Colonic mucosa (tissue), 4 donors: ENCODE results near the gene CAPN15. TPM values are rescaled to one million over a fixed set of nuclear protein-coding genes. Genes with fewer than 3 reads are reported as not detected.

Source experiments
- DNase-seq: peaks from one replicate; pipeline ENCODE4 v3.0.0-alpha.2; 2020
- H3K27ac ChIP-seq: fragments of 200-600 bp; one replicate; pipeline ENCODE4 v1.8.0; 2021
- H3K27me3 ChIP-seq: fragments of 200-600 bp; one replicate; pipeline ENCODE4 v1.8.0; 2021
- H3K36me3 ChIP-seq: fragments of 200-600 bp; one replicate; pipeline ENCODE4 v1.8.0; 2021
- H3K4me1 ChIP-seq: fragments of 200-600 bp; one replicate; pipeline ENCODE4 v1.8.0; 2021; ENCODE audit warnings: mild to moderate bottlenecking
- H3K4me3 ChIP-seq: fragments of 200-600 bp; one replicate; pipeline ENCODE4 v1.8.0; 2021
- H3K9ac ChIP-seq, 2 donors: one replicate each; pipeline ENCODE4 v1.7.0; 2013; ENCODE audit warnings: control low read depth in 2 of 2, low read depth in 2 of 2, low read length in 2 of 2
- H3K9me3 ChIP-seq: fragments of 200-600 bp; one replicate; pipeline ENCODE4 v1.8.0; 2021
- intact Hi-C: fragments of 100-400 bp; cut with DNase I; formaldehyde crosslinking; loops from one replicate; pipeline ENCODE4 v1.14.1; 2022
- total RNA-seq, 2 donors: library from RNA; stranded (reverse); fragmentation: NEBNext Ultra II Directional in 1 of 2; extraction: Animal tissue kit (Norgen Biotek cat#: 25700) in 1 of 2; gene quantifications; one replicate each; pipeline ENCODE4 v1.2.1, GENCODE V29; 2021
- TF ChIP-seq, protein P1 (sequence below): fragments of 200-600 bp; IDR thresholded peaks from one replicate; pipeline ENCODE4 v1.8.0; 2022; ENCODE audit warnings: antibody characterized with exemption, mild to moderate bottlenecking
- donor health status: healthy.
- donor health status: DM: no; HTN: no; CAD: no.
- donor health status: DM: no; HTN: no; CAD: no.

CAPN15 gene
- total RNA-seq, 2 donors from 2014 or later = 74.6 to 139 TPM

DNA sequence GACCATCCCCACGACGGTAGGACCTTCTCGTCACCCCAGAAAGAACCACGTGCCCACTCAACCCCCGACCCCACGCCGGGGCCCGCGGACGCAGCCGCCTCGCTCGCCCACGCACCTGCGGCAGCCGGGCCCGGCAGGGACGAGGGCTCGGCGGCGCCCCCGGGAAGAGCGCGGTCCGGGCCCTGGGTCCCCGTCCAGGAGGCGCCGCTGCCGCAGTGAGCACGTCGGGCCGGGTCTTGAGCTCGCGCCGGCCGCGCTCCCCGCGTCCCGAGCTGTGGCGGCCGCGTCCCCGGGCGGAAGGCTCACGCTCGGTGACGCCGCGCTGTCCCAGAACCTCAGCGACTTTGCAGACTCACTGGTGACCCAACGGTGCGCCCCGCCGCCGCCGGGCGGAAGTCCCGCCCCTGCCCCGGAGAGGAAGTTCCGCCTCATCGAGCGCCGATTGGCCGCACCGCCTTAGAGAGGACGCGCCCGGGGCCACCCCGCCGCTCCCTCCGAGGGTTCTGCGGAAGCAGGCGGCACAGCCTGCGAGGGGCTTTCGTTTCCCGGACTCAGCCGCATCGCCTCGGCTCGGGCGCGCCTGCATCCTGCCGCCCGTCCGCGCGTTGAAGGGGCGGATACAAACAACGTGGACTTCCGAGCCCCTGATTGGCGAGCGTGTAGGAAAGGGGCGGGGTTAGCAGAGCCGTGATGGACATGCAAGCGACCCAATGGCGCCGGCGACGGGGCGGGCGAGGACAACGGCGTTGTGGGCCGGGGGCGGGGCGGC, 61.6 kb downstream of the CAPN15 start:
- peak; percentile 99 for DNase-seq
- peak overlapping the region; percentile 81 for H3K4me3 ChIP-seq
- H3K27ac ChIP-seq = peak overlapping the region; percentile 97
- H3K9me3 ChIP-seq = no peaks in the 10 kb centered on the region
- TF ChIP-seq, protein P1, sequence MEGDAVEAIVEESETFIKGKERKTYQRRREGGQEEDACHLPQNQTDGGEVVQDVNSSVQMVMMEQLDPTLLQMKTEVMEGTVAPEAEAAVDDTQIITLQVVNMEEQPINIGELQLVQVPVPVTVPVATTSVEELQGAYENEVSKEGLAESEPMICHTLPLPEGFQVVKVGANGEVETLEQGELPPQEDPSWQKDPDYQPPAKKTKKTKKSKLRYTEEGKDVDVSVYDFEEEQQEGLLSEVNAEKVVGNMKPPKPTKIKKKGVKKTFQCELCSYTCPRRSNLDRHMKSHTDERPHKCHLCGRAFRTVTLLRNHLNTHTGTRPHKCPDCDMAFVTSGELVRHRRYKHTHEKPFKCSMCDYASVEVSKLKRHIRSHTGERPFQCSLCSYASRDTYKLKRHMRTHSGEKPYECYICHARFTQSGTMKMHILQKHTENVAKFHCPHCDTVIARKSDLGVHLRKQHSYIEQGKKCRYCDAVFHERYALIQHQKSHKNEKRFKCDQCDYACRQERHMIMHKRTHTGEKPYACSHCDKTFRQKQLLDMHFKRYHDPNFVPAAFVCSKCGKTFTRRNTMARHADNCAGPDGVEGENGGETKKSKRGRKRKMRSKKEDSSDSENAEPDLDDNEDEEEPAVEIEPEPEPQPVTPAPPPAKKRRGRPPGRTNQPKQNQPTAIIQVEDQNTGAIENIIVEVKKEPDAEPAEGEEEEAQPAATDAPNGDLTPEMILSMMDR = no peak
- peaks cover 20% of the 10 kb centered on the region for H3K4me1 ChIP-seq
- intact Hi-C loops = no loop called here
- H3K27me3 ChIP-seq = no peaks in the 10 kb centered on the region
- no peaks in the 10 kb centered on the region for H3K36me3 ChIP-seq
- peak overlapping the region; percentile 84 to 88 for H3K9ac ChIP-seq

DNA sequence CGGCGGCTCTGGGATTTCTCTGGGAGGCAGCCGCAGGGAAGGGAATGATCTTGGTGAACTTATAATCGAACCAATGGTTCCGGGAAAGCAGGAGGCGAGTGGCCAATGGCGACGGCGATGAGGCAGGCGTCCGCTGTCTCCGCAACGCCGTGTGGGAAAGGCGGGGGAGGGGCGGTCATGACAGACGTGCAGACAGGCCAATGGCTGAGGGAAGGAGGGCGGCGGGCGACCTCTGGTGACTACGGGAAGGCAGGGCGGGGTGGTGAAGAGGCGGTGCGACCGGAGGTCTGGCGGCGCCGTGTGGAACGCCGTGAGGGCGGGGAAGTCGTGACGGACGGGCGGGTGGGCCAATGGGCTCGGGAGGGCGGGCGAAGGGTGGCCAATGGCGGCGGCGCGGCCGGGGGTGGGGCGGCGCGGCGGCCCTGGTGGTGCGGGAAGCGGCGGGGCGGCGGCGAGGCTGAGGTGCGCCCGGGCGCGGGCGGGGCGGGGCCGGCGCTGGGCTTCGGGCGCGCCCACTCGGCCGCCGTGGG, 62.2 kb downstream of the CAPN15 start, which contains the start of gene RAB40C:
TSS of gene RAB40C (plus strand) at position 409 of the 530 bp plus-strand sequence. CDS start 226 bp downstream, outside the sequence.
- Histone ChIP-seq H3K9ac (peak within 1 kb of the TSS; percentile 86 to 96), H3K27me3 (no peaks in the 10 kb centered on the region), H3K4me3 (peak within 1 kb of the TSS; percentile 84), H3K9me3 (no peaks in the 10 kb centered on the region), H3K36me3 (no peaks in the 10 kb centered on the region), H3K27ac (peak within 1 kb of the TSS; percentile 97), H3K4me1 (peaks cover 25% of the 10 kb centered on the region)
- TF ChIP-seq, protein P1 = no peak
- intact Hi-C loops = no loop called here
- DNase-seq = peak; percentile 99

DNA sequence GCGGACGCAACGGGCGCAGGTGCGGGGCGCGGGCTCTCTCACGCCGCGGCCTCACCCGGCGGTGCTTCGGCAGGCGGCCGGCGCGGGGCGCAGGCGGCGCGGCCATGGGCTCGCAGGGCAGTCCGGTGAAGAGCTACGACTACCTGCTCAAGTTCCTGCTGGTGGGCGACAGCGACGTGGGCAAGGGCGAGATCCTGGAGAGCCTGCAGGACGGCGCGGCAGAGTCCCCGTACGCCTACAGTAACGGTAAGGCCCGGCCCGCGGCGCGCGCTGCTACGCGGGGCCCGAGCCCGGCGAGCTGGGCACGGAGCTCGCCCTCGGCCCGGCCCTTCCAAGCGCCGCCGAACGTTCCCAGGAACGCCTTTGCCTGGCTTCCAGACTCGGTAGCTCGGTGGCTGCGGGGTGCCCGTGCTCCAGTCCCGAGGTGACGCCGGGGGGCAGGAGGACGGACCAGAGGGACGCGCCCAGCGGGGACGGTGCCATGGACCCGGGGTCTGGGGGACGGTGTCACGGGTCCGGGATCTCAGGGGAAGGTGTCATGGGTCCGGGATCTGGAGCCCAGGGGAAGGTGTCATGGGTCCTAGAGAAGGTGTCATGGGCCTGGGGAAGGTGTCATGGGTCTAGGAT, 62.8 kb downstream of the CAPN15 start:
- H3K4me3 ChIP-seq = peak overlapping the region; percentile 84
- peaks cover 25% of the 10 kb centered on the region for H3K4me1 ChIP-seq
- intact Hi-C loops = no loop called here
- TF ChIP-seq, protein P1 = no peak
- peak overlapping the region; percentile 79 for H3K27ac ChIP-seq
- H3K9me3 ChIP-seq = no peaks in the 10 kb centered on the region
- peak overlapping the region; percentile 86 to 96 for H3K9ac ChIP-seq
- H3K27me3 ChIP-seq = no peaks in the 10 kb centered on the region
- H3K36me3 ChIP-seq = no peaks in the 10 kb centered on the region
- no peak for DNase-seq

DNA sequence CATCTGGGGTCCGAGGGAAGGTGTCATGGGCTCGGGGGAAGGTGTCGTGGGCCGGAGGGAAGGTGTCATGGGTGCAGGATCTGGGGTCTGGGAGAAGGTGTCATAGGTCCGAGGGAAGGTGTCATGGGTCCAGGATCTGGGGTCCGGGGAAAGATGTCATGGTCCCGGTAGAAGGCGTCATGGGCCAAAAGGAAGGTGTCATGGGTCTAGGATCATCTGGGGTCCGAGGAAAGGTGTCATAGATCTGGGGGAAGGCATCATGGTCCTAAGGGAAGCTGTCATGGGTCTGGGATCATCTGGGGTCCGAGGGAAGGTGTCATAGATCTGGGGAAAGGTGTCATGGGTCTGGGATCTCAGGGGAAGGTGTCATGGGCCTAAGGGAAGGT, 63.3 kb downstream of the CAPN15 start:
- Histone ChIP-seq H3K27me3 (no peaks in the 10 kb centered on the region), H3K4me1 (peaks cover 25% of the 10 kb centered on the region), H3K9me3 (no peaks in the 10 kb centered on the region), H3K36me3 (no peaks in the 10 kb centered on the region), H3K9ac (peak overlapping the region; percentile 86 to 96), H3K4me3 (peak overlapping the region; percentile 84), H3K27ac (no peak overlapping the region)
- no peak for DNase-seq
- intact Hi-C loops = no loop called here
- TF ChIP-seq, protein P1 = no peak

DNA sequence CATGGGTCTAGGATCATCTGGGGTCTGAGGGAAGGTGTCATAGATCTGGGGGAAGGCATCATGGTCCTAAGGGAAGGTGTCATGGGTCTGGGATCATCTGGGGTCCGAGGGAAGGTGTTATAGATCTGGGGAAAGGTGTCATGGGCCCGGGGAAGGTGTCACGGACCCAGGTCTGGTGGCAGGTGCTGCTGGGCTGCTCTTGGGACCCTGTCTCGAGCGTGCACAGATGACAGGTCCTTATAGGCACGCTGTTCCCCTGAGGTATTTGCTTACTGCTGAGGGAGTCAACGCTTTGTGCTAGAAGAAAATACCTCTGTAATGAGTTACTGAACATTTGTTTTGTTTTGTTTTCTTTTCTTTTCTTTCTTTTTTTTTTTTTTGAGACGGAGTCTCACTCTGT, 63.7 kb downstream of the CAPN15 start:
- no peak for DNase-seq
- TF ChIP-seq, protein P1 = no peak
- H3K9ac ChIP-seq = peak overlapping the region; percentile 86 to 96
- H3K9me3 ChIP-seq = no peaks in the 10 kb centered on the region
- peaks cover 25% of the 10 kb centered on the region for H3K4me1 ChIP-seq
- peak overlapping the region; percentile 84 for H3K4me3 ChIP-seq
- H3K36me3 ChIP-seq = no peaks in the 10 kb centered on the region
- intact Hi-C loops = no loop called here
- H3K27me3 ChIP-seq = no peaks in the 10 kb centered on the region
- no peak overlapping the region for H3K27ac ChIP-seq
